OCI-M2 (cell line): ENCODE data around the gene IFIT1.
"Not testable (repeated sequence)": the region's sequence is repeated elsewhere in the genome, so short reads cannot be mapped to it uniquely, and the experiment has no call there.

Source experiments
- DNase-seq: peaks from one replicate; lab custom pipeline; 2025; ENCODE audit not compliant: unreplicated experiment; lab: John Stamatoyannopoulos, UW

IFIT1 gene

GRCh38 chr10:89427629-89428028, 35.2 kb downstream of the IFIT1 start:
- no peak for DNase-seq

DNA sequence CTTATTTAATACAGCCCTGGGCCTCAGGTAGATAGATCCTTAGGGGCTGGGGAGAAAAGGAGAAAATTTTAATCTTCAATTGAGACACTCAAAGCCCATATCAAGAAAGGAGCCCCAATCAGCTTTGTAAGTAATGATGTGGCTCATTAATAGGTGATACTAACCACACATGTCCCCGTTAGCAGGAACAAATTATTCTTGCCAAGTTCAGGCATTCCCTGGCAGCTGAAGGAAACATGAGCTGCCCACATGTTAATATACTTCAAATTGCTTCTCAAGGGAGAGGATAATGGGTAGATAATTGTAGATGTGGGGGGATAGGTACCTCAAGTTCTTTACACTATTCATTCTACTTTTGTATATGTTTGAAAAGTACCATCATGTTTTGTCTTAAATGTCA, 36.5 kb downstream of the IFIT1 start:
- no peak for DNase-seq

DNA sequence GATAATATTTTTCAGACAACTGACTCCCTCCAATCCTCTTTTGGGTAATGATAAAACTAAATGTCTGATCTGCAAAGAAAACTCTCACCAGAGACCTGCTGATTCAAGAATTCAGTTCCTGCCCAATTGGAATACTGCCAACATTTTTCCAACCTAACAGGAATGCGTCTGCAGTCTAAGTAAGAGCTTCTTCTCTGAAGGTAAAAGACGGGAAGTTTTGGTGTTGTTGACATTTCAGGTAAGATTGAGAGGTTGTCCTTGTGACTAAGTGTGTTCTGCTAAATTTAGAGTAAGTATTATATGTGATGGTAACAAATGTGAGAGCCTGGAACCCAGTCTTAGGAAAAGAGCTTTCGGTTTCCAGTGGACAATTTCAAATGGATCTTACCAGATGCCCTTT, 39.6 kb downstream of the IFIT1 start:
- DNase-seq = no peak

- no peak for DNase-seq
Observed at GRCh38 chr10:89438525-89438924, 46.1 kb downstream of the IFIT1 start.

DNA sequence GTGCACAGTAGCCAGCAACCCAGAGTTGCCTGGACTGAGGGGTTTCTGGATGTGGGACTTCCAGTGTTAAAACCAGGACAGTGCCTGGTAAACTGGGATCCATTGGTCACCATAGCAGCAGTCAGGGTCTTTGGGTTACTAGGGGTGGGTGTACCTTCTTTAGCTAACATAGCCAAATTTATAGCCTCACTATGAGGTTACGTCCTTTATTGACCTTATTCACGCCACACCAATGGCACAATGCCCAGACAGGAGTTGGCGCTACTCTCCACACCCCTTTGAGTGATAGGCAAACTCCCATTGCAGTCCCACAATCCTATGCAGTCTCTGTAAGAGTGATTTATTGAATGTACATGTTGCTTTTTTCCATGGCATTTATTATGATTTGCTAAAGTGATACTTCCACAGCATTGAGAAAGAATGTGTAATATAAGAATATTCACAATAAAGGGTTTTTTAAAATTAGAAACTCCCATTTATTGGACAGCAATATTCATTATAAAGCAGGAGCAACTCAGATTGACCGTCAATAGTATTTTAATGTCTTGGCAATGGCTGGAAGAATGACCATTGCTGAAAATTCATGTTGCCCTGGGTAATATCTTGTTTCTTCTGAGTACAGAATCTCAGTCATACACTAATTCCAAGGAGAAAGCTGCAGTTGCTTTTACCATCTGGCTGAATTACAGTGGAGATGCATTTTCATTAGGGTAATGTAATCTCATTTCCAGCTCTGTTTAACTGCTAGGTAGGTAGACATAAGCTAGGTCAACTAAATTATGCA, 48.0 kb downstream of the IFIT1 start:
- no peak for DNase-seq

- no peak for DNase-seq
Observed at GRCh38 chr10:89442289-89442688, 49.9 kb downstream of the IFIT1 start.

GRCh38 chr10:89444819-89445218, 52.4 kb downstream of the IFIT1 start:
- not testable (repeated sequence) for DNase-seq

- DNase-seq = no peak
Observed at GRCh38 chr10:89450901-89451300, 58.5 kb downstream of the IFIT1 start.

DNA sequence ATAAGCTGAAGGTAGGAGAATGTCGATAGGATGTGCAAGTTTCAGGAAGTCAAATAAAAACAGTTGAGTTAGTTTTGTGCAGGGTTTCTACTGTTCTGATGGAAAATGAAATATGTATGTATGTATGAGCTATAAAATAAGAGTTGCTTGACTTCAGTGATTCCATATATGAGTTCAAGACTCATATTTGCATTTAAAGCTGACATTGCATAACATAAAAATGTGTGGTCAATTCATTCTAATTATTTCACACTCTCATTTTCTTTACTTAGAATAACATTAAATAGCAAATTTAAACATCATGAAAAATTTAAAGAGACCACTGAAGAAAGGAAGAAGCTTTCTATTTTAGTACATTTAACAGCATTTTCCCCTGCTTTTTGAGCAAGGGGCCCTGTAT, 59.8 kb downstream of the IFIT1 start:
- DNase-seq = no peak

- DNase-seq = no peak
Observed at GRCh38 chr10:89454561-89455347, 62.3 kb downstream of the IFIT1 start.
